ENCODE measurements around the gene PAQR3.

GRCh38 chr4:78951862-78952472, 12.7 kb upstream of the PAQR3 start:
- no peak for TF ChIP-seq PPARA (CRISPR knock-in tag; IDR thresholded peaks at IDR 0.05; ENCODE audit: borderline replicate concordance)
- no peak for TF ChIP-seq ZFP3 (CRISPR knock-in tag; IDR thresholded peaks at IDR 0.05)

Data from SK-N-SH treated with all-trans-retinoic acid at 6 μM for 48 hours (cell line).